HG03064 (cell line): ENCODE measurements around the gene HEXIM1.

Experiments used
- ATAC-seq: cut with Tn5 transposase; IDR thresholded peaks from one replicate; pipeline ENCODE4 v1.9.1; 2021; ENCODE audit warnings: low read depth; ENCODE audit not compliant: unreplicated experiment

Gene HEXIM1

GRCh38 chr17:45168991-45169752 is 20.9 kb downstream of the HEXIM1 start:
- ATAC-seq: no peak

GRCh38 chr17:45170280-45170930 is 22.1 kb downstream of the HEXIM1 start:
- ATAC-seq: no peak

- no peak for ATAC-seq
Measured at GRCh38 chr17:45170931-45171337, 22.7 kb downstream of the HEXIM1 start.

- no peak for ATAC-seq
Measured at GRCh38 chr17:45171338-45172231, 23.3 kb downstream of the HEXIM1 start.

- no peak for ATAC-seq
Measured at GRCh38 chr17:45172232-45172540, 23.9 kb downstream of the HEXIM1 start.

- ATAC-seq: no peak
Measured at GRCh38 chr17:45172541-45173286, 24.4 kb downstream of the HEXIM1 start.

- no peak for ATAC-seq
Measured at GRCh38 chr17:45175759-45176115, 27.5 kb downstream of the HEXIM1 start.

GRCh38 chr17:45177563-45177962 is 29.3 kb downstream of the HEXIM1 start:
- ATAC-seq: no peak

GRCh38 chr17:45184144-45184543 is 35.9 kb downstream of the HEXIM1 start:
- ATAC-seq: no peak

- no peak for ATAC-seq
Measured at GRCh38 chr17:45186801-45187354, 38.6 kb downstream of the HEXIM1 start.

- ATAC-seq: no peak
Measured at GRCh38 chr17:45189009-45189408, 40.7 kb downstream of the HEXIM1 start.

GRCh38 chr17:45190503-45191255 is 42.4 kb downstream of the HEXIM1 start:
- ATAC-seq: no peak

- ATAC-seq: no peak
Measured at GRCh38 chr17:45195424-45195823, 47.1 kb downstream of the HEXIM1 start.

- ATAC-seq: no peak
Measured at GRCh38 chr17:45197108-45197507, 48.8 kb downstream of the HEXIM1 start.

- ATAC-seq: no peak
Measured at GRCh38 chr17:45197555-45198334, 49.5 kb downstream of the HEXIM1 start.

GRCh38 chr17:45200701-45201100 is 52.4 kb downstream of the HEXIM1 start:
- ATAC-seq: no peak

- ATAC-seq: no peak
Measured at GRCh38 chr17:45201457-45201856, 53.2 kb downstream of the HEXIM1 start.
